ENCODE results near the gene FN3KRP.

FN3KRP gene

GRCh38 chr17:82709676-82710498 is 6.6 kb upstream of the FN3KRP start:
- H3K36me3 Mint-ChIP-seq (ENCODE audit: low read depth) = no peaks in the 10 kb centered on the region
- no peaks in the 10 kb centered on the region for H3K9me3 Mint-ChIP-seq
- DNase-seq (ENCODE audit: low spot score) = no peak
- no peaks in the 10 kb centered on the region for H3K27me3 Mint-ChIP-seq (ENCODE audit: low read depth)
- no peak overlapping the region for H3K27ac Mint-ChIP-seq
- no peaks in the 10 kb centered on the region for H3K4me1 Mint-ChIP-seq (ENCODE audit: low read depth)
- H3K4me3 Mint-ChIP-seq = no peak overlapping the region

GRCh38 chr17:82710499-82711232 is 5.8 kb upstream of the FN3KRP start:
- Mint-ChIP-seq H3K4me3 (no peak overlapping the region), H3K27me3 (ENCODE audit: low read depth) (no peaks in the 10 kb centered on the region), H3K4me1 (ENCODE audit: low read depth) (peaks cover under 1% of the 10 kb centered on the region), H3K9me3 (no peaks in the 10 kb centered on the region), H3K36me3 (ENCODE audit: low read depth) (no peaks in the 10 kb centered on the region), H3K27ac (no peak overlapping the region)
- DNase-seq (ENCODE audit: low spot score) = no peak

GRCh38 chr17:82713071-82713723 is 3.3 kb upstream of the FN3KRP start:
- peaks cover 13% of the 10 kb centered on the region for H3K4me1 Mint-ChIP-seq (ENCODE audit: low read depth)
- no peaks in the 10 kb centered on the region for H3K27me3 Mint-ChIP-seq (ENCODE audit: low read depth)
- H3K36me3 Mint-ChIP-seq (ENCODE audit: low read depth) = peaks cover 5% of the 10 kb centered on the region
- H3K27ac Mint-ChIP-seq = no peak overlapping the region
- no peak for DNase-seq (ENCODE audit: low spot score)
- no peaks in the 10 kb centered on the region for H3K9me3 Mint-ChIP-seq
- H3K4me3 Mint-ChIP-seq = peak overlapping the region; percentile 11

DNA sequence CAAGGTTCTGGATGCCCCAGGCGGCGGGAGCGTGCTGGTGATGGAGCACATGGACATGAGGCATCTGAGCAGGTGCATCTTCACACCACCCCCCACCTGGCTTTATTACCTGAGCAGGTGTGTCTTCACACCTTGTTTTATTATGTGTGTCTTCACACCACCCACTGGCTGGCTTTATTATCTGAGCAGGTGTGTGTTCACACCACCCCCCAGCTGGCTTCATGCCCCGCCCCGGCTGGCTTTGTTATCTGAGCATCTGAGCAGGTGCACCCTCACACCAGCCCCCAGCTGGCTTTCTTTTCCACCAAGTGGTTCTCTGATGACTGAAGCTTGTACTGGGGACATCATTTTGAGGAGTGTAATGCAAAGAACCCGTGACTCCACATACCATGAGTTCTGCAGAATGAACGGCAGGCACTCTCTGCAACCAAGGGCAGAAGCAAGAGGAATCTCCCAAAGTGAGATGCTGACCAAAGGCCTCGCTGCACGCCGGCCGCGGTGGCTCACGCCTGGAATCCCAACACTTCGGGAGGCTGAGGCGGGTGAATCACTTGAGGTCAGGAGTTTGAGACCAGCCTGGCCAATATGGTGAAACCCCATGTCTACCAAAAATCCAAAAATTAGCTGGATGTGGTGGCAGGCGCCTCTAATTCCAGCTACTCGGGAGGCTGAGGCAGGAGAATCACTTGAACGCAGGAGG is 2.6 kb downstream of the FN3KRP start:
- Mint-ChIP-seq H3K4me3 (peak overlapping the region; percentile 43), H3K9me3 (no peaks in the 10 kb centered on the region), H3K36me3 (ENCODE audit: low read depth) (peaks cover 20% of the 10 kb centered on the region), H3K27ac (no peak overlapping the region), H3K27me3 (ENCODE audit: low read depth) (no peaks in the 10 kb centered on the region), H3K4me1 (ENCODE audit: low read depth) (peaks cover 13% of the 10 kb centered on the region)
- no peak for DNase-seq (ENCODE audit: low spot score)

- no peak for DNase-seq (ENCODE audit: low spot score)
- peaks cover 13% of the 10 kb centered on the region for H3K4me1 Mint-ChIP-seq (ENCODE audit: low read depth)
- H3K4me3 Mint-ChIP-seq = no peak overlapping the region
- H3K9me3 Mint-ChIP-seq = no peaks in the 10 kb centered on the region
- no peak overlapping the region for H3K27ac Mint-ChIP-seq
- H3K36me3 Mint-ChIP-seq (ENCODE audit: low read depth) = peaks cover 20% of the 10 kb centered on the region
- no peaks in the 10 kb centered on the region for H3K27me3 Mint-ChIP-seq (ENCODE audit: low read depth)
Observed at GRCh38 chr17:82720204-82720603, 3.7 kb downstream of the FN3KRP start.

GRCh38 chr17:82722341-82723013 is 6.0 kb downstream of the FN3KRP start:
- peaks cover 7% of the 10 kb centered on the region for H3K4me1 Mint-ChIP-seq (ENCODE audit: low read depth)
- H3K27me3 Mint-ChIP-seq (ENCODE audit: low read depth) = no peaks in the 10 kb centered on the region
- no peak overlapping the region for H3K4me3 Mint-ChIP-seq
- no peak overlapping the region for H3K27ac Mint-ChIP-seq
- no peak for DNase-seq (ENCODE audit: low spot score)
- peaks cover 26% of the 10 kb centered on the region for H3K36me3 Mint-ChIP-seq (ENCODE audit: low read depth)
- H3K9me3 Mint-ChIP-seq = no peaks in the 10 kb centered on the region

GRCh38 chr17:82723169-82723807 is 6.8 kb downstream of the FN3KRP start:
- no peak for DNase-seq (ENCODE audit: low spot score)
- Mint-ChIP-seq H3K36me3 (ENCODE audit: low read depth) (peaks cover 26% of the 10 kb centered on the region), H3K4me1 (ENCODE audit: low read depth) (no peaks in the 10 kb centered on the region)

DNA sequence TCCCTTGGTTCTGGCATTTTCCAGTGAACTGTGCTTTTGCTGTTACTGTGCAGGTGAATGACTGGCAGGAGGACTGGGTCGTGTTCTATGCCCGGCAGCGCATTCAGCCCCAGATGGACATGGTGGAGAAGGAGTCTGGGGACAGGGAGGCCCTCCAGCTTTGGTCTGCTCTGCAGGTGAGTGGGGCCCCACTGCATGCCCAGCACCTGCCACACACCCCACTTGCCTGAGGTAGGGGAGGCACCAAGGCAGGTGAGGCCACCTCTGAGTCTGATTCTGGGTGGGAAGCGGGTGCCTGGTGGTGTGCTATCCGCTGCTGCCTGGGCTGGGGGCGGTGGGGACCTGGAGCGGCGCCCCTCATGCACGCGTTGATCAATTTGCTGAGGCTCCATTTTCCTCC is 9.9 kb downstream of the FN3KRP start:
- no peak for DNase-seq (ENCODE audit: low spot score)
- H3K36me3 Mint-ChIP-seq (ENCODE audit: low read depth) = peaks cover 30% of the 10 kb centered on the region

More at GRCh38 chr17:82723169-82723807, 6.8 kb downstream of the FN3KRP start:
- no peak overlapping the region for H3K27ac Mint-ChIP-seq
- H3K4me3 Mint-ChIP-seq = no peak overlapping the region
- no peaks in the 10 kb centered on the region for H3K27me3 Mint-ChIP-seq (ENCODE audit: low read depth)
- no peaks in the 10 kb centered on the region for H3K9me3 Mint-ChIP-seq

DNA sequence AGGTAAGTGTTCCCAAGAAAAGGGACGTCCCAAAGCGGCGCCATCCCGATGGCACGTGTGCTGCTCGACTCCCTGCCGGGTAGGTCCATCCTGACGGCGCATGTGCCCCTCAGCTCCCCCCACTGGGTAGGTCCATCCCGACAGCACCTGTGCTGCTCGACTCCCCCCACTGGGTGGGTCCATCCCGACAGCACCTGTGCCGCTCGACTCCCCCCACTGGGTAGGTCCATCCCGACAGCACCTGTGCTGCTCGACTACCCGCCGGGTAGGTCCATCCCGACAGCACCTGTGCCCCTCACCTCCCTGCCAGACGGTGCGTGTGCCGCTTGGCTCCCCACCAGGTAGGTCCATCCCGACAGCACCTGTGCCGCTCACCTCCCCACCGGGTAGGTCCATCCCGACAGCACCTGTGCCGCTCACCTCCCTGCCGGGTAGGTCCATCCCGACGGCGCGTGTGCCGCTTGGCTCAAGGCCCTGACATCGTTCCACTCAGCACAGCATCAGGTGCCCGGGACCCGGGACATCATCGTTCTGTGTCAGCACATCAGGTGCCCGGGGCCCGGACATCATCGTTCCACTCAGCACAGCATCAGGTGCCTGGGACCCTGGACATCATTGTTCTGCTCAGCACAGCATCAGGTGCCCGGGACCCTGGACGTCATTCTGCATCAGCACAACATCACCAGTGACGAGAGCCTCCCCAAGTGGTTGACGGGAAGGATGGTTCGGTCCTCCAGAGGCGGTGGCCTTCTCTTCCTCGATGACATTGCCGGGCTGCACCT is 13.2 kb downstream of the FN3KRP start:
- Mint-ChIP-seq H3K27ac (no peak overlapping the region), H3K27me3 (ENCODE audit: low read depth) (no peaks in the 10 kb centered on the region), H3K4me3 (no peak overlapping the region), H3K36me3 (ENCODE audit: low read depth) (peaks cover 33% of the 10 kb centered on the region), H3K4me1 (ENCODE audit: low read depth) (no peaks in the 10 kb centered on the region), H3K9me3 (peaks cover 8% of the 10 kb centered on the region)
- no peak for DNase-seq (ENCODE audit: low spot score)

More for the DNA sequence above, 9.9 kb downstream of the FN3KRP start:
- H3K27me3 Mint-ChIP-seq (ENCODE audit: low read depth) = no peaks in the 10 kb centered on the region
- H3K27ac Mint-ChIP-seq = no peak overlapping the region
- no peak overlapping the region for H3K4me3 Mint-ChIP-seq
- no peaks in the 10 kb centered on the region for H3K4me1 Mint-ChIP-seq (ENCODE audit: low read depth)
- H3K9me3 Mint-ChIP-seq = no peaks in the 10 kb centered on the region

- Mint-ChIP-seq H3K27me3 (ENCODE audit: low read depth) (no peaks in the 10 kb centered on the region), H3K9me3 (peaks cover 8% of the 10 kb centered on the region), H3K4me3 (no peak overlapping the region), H3K36me3 (ENCODE audit: low read depth) (peaks cover 28% of the 10 kb centered on the region), H3K27ac (no peak overlapping the region), H3K4me1 (ENCODE audit: low read depth) (peaks cover 4% of the 10 kb centered on the region)
- DNase-seq (ENCODE audit: low spot score) = no peak
Observed at GRCh38 chr17:82732118-82732743, 15.7 kb downstream of the FN3KRP start.

GRCh38 chr17:82734987-82735866 is 18.7 kb downstream of the FN3KRP start, which contains the start of gene FN3K:
Gene FN3K, plus strand, starts transcription at chr17:82735615. Its CDS starts 22 bp downstream, at chr17:82735637.
- H3K9me3 Mint-ChIP-seq = peaks cover 11% of the 10 kb centered on the region
- H3K4me1 Mint-ChIP-seq (ENCODE audit: low read depth) = peaks cover 4% of the 10 kb centered on the region
- H3K27me3 Mint-ChIP-seq (ENCODE audit: low read depth) = no peaks in the 10 kb centered on the region
- peak within 1 kb of the TSS; percentile 63 for H3K4me3 Mint-ChIP-seq
- H3K27ac Mint-ChIP-seq = no peak within 1 kb of the TSS
- H3K36me3 Mint-ChIP-seq (ENCODE audit: low read depth) = peaks cover 25% of the 10 kb centered on the region
- no peak for DNase-seq (ENCODE audit: low spot score)
